ENCODE data around the gene KIFAP3. TPM values are rescaled to one million over a fixed set of nuclear protein-coding genes. Genes with fewer than 3 reads are reported as not detected.

The KIFAP3 gene
- total RNA-seq, 1 experiment from 2014 or later = 20.3 TPM

DNA sequence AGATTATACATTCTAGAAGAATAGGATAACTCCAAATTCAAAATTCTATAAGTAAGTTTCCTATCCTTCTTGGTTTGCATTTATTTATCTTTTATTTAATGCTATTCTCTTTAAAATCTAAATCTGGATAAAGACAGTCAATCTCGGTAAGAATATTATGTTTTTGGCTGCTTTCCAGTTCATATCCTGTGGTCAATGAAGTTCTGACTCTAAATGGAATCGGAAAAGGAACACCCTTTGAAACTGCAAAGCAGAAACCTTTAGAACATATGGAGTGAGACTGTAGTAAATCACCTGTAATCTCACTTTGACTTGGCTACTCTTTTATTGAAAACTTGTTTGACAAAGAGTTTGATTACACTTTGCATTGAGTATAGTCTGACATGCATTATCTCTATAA, 85.2 kb downstream of the KIFAP3 start:
- no peak for DNase-seq (ENCODE audit: low read depth)

DNA sequence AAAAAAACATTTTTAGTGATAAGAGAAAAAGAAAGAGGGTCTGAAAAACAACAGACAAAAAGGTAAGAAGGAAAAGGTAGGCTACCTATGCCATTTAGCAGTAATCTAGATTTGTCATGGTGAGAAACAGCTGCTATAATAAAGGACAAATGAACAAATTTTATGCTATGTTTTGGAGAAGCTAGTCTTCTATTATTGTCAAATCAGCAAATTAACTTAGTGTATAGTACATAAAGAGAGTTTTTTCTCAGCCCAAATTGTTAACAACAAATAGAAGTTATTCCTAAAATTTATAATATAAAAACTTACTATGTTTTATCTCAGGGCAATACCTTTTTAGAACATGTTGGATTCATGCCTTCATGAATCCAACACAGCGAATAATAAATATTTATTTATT, 88.7 kb downstream of the KIFAP3 start:
- DNase-seq (ENCODE audit: low read depth) = no peak

DNA sequence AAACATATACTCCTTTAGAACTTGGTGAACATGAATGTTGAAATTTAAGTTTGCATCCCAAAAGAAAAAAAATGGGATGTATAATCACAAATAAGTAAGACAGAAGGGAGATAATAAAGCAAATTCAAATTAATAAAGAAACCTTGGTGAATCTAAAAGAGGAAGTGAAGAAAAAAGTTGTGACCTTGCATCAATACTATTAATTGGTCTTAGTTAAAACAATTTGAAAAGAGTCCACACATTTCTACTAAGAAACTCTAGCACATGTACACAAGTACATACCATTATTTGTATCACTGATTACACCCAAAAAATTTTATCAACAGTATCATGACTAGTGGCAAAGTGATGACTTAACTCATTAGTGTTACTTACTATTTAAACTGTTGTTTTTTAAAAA, 100.4 kb downstream of the KIFAP3 start:
- no peak for DNase-seq (ENCODE audit: low read depth)

DNA sequence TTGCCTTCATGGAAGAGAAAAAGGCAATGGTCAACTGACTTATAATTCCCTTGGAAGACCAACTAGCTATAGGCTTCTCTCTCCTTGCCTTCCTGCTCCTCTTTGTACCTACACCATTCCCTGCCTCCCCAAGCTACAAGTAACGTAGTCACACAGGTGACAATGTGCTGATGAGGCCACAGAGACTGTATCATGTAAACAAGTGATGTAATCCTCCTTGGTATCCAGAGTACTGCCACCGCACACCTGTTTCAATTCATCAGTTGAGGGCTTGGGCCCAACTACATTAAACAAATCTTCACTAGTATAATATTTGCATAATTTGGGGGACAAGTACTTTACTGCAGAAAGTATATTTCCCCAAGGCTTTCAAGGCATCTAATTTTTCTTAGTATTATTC, 104.4 kb downstream of the KIFAP3 start:
- DNase-seq (ENCODE audit: low read depth) = no peak

DNA sequence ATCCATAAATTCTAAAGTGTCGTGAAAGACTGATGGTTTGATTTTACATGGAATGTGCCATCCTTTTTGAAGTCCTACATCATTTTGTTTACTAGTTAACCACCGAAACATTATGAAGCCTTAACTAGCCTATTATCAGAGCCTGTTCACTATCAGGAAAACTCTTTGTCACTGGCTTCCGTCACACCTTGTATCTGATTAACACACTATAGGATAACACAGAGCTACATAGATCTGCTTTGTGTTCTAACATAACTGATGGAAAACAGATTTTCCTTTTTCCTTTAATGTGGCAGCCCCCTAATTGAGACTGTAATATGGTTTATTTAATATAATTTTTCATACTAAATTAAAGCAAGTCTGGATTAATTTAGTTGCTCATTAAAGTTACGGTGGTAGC, 106.3 kb downstream of the KIFAP3 start:
- DNase-seq (ENCODE audit: low read depth) = no peak

DNA sequence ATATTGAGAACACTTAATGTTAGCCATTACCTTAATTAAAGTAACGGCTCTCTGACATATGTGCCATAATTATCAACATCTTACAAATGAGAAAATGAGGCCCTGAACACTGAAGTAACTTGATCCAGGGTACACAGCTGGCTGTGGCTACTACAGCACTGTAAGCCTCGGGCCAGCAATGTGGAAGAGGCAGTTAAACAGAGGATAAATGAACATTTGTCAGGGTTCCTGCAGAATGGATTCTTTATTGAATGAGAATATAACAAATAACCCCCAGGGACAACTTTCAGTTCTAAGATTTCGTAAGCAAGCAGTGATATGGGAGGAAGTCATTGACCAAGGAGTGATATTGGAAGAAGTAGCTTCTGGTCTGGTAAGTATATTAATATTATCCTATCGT, 110.3 kb downstream of the KIFAP3 start:
- DNase-seq (ENCODE audit: low read depth) = no peak

DNA sequence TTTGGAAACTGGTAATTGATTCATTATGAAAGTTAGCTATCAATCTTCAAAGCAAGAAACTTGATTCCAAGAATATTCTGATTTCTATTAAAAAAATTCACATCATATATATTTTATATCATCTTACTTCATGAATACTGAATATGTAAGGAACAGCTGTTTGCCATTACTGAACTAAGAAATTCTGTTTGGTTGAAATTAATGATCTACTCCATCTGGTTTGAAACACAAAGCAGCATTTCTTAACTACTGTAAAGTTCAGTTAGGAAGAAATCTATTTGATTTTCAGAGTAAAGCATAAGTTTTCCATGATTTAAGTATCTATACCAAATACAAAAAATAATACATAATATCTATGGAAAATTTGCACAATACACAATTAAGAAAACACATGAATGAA, 114.8 kb downstream of the KIFAP3 start:
- DNase-seq (ENCODE audit: low read depth) = no peak

DNA sequence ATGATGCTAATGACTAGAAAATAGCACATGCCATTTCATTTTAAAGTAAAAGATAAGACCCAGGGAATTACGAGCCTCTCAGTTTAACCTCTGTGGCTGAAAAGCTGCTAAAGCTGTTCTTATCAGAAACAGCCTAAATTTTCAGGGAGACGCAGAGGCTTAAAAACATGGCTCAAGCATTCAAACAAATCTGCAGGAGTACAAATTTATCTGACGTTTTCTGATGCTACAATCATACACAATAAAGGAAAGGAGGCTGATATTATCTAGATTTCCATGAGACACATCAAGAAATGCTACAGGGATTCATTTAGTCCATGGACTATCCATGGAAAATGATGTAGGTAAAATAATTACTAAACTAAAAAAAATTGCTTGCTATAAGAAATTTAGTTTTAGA, 115.5 kb downstream of the KIFAP3 start:
- DNase-seq (ENCODE audit: low read depth) = no peak

DNA sequence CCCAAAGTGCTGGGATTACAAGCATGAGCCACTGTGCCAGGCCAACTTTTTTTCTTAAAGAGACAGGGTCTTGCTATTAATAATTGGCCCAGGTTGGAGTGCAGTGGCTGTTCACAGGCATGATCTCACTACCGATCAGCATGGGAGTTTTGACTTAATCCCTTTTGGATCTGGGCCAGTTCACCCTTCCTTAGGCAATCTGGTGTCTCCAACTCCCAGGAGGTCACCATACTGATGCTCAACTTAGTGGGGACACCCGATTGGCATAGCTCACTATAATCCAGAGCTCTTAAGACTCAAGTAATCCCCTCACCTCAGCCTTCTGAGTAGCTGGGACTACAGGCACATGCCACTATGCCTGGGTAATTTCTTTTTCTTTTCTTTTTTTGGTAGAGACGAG, 116.6 kb downstream of the KIFAP3 start:
- no peak for DNase-seq (ENCODE audit: low read depth)

DNA sequence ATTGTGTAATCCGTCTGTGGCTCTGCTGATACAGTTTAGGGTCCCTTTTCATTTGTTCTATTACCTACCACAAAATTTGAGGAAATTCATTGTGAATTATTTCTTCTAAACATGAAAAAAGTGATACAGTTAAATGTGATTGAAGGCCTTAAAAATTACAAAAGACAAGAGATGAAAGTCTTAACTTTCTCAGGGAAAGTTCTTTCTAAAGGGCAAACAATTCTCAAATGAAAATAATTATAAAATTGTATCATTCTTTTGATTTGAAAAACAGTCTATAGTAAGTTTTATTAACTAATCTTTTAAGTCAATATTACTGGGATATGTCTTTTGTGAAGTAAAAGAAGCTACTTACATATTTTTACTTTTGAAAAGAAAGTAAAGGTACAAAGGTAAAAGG, 123.4 kb downstream of the KIFAP3 start:
- no peak for DNase-seq (ENCODE audit: low read depth)

DNA sequence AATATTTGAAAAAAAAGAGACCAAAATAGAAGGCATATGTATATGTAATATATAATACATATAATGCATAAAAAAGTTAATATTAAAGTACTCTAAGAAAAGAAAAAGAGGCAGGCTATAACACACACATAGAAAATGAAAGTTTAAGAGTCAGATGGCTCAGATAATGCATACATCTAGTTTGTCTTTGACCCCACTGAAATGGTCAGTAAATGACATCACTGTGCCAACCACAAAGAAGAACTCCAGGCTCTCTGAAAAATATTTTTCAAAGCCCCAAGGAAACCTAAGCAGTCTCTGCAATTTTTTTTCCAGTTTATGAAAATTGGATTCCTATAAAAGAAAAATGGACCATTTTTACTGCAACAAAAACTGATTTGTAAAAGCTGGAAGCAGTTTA, 125.4 kb downstream of the KIFAP3 start:
- DNase-seq (ENCODE audit: low read depth) = peak; percentile 54

DNA sequence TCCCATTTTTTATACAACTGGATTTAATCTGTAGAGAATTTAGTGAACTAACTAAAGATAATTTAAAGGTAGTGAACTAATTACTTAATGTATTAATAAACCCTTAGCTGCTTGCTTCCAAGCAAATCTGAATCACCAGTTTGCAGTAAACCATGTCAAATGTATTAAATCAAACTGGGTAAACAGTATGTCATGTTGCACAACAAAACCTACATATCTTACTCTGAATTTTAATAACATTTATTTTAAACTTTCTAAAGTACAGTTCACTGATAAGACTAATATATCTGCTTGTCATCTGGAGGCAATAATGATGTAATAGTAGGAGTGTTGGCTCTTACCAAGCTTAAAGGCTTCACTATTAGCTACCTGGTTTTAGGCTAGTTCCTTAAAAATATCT, 128.3 kb downstream of the KIFAP3 start:
- no peak for DNase-seq (ENCODE audit: low read depth)

DNA sequence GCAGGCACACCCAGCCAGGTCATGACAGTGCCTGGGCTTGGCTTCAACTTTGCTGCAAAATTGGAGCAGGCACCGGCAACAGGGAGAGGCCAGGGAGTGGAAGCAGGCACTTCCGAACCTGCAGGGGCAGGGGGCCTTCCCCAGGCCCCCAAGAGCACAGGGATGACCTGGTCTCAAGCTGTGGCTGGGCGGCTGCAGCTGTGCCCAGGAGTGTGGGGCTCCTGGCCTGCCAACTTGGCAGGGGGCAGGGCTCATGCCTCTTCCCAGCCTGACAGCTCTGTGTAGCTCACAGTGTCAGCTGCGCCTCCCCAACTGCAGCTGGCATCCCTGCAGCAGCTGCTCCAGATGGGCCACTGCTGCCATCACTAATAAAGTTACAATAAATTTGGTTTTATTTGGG, 129.3 kb downstream of the KIFAP3 start:
- DNase-seq (ENCODE audit: low read depth) = peak; percentile 45

DNA sequence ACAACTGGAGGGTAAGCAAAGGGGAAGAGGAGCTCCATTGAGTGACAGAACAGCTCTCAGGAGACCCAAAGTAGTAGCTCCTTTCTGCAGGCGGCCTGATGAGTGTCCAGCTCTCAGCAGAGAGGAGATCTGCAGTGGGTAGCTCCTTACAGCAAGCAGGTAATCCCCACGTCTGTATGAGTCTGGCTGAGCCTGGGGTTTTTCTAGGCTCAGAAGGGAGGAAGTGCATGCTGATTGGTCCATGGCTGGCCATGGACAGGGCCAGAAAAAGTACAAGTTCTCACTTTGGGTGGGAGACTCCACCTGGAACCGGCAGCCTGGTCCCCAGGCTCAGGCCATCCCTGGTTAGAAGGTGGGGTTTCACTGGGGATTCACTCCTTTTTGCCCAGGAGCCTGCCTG, 129.9 kb downstream of the KIFAP3 start:
- DNase-seq (ENCODE audit: low read depth) = no peak

DNA sequence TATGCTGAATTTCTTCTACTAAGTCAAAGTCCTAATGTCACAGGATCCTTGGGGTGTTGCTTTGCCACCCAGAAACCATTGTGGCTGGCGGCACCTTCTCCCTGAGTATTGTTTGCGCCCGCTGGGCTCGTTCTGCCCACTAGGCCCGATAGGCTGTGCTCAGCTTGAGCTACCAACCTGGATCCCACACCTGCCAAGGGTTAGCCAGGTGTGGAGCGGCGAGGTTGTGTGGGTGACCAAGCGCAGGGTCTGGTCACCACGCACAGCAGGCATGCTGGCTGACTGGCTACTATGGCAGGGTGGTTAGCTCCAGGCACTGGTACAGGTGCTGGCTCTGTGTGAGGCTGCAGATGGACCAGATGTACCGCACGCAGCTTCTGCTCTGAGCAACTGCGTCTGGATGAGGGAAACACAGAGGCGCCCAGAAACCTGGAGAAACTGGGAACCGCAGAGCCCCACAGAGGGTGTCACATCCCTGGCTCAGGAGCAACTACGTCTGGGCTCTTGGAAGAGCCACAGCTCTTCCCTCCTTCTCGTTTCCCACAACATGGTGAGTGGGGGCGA, 130.4 kb downstream of the KIFAP3 start:
- no peak for DNase-seq (ENCODE audit: low read depth)

DNA sequence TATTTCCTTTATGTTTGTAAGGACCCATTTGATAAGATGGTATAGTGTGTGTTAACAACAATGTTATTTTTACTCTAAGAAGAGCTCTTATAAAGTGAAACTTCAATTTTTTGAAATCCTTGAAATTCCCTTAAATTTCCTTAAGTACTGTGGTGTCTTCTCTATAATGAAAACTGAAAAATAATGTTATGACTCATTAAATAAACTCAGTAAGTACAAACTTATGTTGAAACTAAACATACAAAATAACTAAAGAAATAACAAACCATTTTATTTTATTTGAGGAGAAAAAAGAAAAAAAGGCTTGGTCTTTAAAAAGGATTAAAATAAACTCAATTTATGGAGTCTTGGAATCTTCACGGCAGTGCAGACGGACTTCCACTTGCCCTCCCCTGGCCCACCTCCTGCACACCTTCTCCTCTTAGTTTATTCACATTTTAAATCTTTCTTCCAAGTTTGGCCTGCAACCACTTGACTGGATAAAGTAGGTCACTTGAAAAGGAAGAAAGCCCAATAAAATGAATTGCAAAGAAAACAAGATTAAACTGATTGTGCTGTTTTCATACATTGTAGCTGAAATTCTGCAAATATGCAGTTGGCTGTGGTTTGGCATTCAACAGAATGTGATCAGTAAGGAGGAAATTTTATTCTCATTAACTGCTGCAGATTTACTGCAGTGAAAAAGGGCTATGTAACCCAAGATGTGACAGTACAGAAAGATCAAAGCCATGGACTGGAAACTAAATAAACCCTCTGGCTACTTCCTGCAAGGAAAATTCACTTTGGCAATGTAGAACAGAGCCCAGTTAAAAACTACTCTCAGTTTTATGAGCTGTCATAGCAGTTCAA, 132.3 kb downstream of the KIFAP3 start:
- peak; percentile 45 for DNase-seq (ENCODE audit: low read depth)

DNA sequence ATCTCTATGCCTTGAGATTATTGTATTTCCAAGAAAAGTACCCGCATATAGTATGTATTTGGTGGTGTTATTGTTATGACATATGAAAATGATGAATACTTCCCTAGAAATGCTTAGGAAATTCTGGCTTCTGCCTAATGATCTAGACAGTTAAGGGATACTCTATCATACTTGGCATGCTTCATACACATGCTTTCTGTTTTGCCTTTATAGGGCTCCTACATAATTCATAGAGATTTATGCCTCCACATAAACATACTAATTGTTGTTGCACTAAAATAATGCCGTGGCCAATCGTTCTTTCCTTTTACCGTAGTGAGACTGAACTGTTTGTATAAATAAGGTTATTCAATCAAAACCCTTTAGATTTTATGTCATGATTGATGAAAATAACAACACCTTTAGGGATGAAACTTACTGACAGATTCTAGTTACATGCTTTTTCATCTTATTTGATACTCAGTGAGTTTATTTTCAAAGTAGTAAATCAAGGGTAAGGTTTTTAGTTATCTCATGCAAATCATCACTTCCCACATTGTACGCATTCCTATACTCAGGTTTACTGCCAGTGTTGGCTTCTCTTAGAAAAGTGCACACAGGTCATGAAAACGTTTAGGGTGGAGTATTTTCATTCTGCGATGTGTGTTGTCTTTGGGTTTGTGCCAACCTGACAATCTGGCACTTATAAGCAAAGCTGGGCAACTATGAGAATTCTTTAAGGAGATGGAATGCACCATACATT, 140.3 kb downstream of the KIFAP3 start:
- no peak for DNase-seq (ENCODE audit: low read depth)

DNA sequence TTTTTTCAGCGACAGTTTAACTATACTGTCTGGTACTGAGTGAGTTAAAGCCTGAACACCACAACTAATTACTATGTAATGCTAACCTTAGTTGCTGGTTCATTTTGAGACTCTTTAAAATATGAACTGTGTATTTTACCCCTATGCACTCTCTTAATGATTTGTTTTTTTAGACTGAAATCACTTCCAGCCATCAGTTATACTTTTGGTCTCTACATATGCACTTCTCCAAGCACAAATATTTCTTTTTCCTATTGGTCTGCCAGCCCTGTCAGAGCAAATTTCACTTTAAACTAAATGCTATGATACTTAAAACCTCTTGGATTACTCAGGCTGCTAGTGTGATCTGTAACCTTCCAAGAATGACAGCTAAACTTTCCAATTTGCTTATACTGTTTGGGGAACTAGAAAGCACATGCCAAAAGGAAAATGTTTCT, 142.7 kb downstream of the KIFAP3 start:
- no peak for DNase-seq (ENCODE audit: low read depth)

DNA sequence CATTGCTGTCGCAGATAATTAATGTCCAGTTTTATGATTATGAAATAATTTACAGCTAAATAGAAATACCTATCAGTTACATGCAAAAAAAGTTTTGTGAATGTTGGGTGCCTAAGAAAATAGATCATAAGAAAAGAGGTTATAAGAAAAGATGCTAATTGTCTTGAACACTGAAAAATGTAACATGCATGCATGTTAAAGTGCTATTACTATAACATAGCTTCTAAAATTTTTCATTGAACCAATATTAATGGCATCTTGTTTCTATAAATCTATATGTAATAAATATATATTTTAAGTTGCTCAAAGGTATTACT, 145.3 kb downstream of the KIFAP3 start:
- DNase-seq (ENCODE audit: low read depth) = no peak

DNA sequence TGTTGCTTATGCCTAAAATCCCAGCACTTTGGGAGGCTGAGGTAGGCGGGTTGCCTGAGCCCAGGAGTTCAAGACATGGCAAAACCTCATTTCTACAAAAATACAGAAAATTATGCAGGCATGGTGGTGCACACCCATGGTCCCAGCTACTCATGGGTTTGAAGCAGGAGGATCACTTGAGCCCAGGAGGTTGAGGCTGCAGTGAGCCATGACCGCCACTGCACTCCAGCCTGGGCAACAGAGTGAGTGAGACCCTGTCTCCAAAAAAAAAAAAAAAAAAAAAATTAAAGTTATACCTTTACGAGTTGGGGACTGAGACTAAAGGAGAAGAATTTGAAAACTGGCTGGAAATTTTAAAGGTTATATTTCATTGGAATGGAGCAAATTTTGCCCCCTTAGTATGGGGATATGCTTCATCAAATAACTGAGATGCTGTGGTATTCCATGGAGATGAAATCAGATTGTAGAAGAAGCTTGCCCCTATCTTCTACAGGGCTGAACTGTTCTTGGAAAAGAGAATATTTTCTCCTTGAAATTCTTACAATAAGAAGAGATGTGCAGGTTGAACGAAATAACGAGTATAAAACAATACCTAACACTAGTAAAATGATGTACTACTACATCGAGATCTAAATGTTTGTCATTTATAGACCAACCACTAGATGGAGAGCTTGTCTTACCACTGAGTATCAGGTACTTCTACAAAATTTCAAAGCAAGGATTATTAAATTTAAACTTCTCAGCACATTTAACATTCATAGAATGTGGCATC, 145.9 kb downstream of the KIFAP3 start:
- DNase-seq (ENCODE audit: low read depth) = peak; percentile 52

DNA sequence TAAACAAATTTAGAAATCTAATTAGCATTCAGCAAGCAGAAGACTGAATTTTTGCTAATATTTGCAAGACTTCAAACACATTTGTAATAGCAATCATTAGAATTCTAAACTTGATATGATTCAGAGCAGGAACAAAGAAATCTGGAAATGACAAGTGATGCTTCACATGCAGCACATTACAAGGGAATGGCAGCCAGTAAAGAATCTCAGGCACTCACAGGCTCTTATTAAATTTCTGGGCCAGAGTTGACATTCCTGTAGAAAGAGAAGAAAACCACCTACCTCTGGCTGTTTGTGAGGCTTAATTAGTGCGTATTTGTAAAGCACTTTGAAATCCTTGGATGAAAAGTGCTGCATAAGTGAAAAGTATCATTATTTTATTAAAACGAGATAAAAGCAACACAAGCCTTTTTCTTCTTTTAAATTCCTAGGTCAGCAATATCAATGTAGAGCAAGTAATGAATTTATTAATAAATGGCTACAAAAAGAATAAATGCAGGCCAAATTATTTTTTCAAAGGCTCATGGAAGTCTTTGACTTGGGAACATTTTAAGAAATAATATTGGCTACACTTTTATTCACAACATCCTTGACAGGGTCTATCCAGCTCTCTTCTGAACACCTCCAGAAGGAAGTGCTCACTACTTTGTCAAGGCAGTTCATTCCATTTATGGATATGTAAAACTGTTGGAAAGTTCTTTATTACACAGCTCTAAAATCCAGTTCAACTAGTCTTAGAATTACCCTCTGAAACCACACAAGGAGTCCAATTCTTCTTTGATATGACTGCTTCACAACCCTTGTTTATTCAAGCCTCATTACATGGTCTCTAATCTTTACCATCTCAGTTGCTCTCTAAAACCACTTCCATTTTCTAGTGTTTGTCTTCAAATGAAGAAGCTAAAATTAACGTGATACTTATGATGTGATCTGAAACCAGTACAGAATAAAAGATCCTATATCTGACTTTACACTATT, 148.7 kb downstream of the KIFAP3 start:
- no peak for DNase-seq (ENCODE audit: low read depth)

Data from LHCN-M2 (cell line).